ENCODE data around the gene TMEM192.

- TF ChIP-seq CTCF (conservative IDR thresholded peaks at IDR 0.05 in 1 of 2, IDR thresholded peaks at IDR 0.05 in 1 of 2; ENCODE audit: extremely low read depth in 1 of 2, insufficient read depth in 1 of 2, low read depth in 1 of 2, low read length in 2 of 2) (no peak), EZH2 (IDR thresholded peaks at IDR 0.05; ENCODE audit: borderline replicate concordance, low read length) (no peak)
Measured at GRCh38 chr4:165158762-165159161, 46.1 kb upstream of the TMEM192 start.

All from mammary epithelial cell (primary cell).